HCEC 1CT (cell line): ENCODE data around the gene RAB31.
"Not testable (repeated sequence)": the region's sequence is repeated elsewhere in the genome, so short reads cannot be mapped to it uniquely, and the experiment has no call there.

ENCODE experiments used
- DNase-seq: peaks from one replicate; pipeline ENCODE4 v3.0.0-alpha.2; 2017

RAB31 gene

DNA sequence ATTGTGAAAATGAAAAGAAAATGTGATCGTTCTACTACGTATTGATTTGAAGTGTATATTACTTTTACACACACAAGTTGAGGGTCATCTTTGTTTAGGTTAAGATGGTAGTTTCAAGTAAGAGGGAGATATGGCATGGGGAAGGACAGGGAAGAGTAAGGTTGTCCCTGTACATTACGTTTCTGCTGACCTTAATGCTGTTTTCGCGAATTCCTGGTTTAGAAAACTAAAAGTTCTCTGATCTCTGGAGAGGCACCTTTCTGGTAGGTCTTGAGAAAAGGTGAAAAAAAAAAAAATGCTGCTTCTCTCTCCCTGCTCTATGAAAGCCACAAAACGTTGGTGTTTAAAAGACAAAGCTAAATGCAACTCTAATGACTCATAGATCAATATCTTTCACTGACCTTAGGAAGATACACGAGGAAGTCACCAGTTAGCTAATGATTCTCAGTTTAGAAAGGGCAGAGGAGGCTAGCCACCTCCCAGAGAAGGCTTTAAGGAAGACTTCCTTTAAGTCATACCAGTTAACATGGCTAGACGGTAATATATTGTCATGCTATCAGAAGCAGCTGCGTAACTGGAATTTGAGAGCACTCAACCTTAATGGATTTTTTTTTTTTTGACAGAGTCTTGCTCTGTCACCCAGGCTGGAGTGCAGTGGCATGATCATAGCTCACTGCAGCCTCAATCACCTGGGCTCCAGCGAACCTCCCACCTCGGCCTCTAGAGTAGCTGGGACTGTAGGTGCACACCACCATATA, 190.9 kb downstream of the RAB31 start:
- peak; percentile 30 for DNase-seq

DNA sequence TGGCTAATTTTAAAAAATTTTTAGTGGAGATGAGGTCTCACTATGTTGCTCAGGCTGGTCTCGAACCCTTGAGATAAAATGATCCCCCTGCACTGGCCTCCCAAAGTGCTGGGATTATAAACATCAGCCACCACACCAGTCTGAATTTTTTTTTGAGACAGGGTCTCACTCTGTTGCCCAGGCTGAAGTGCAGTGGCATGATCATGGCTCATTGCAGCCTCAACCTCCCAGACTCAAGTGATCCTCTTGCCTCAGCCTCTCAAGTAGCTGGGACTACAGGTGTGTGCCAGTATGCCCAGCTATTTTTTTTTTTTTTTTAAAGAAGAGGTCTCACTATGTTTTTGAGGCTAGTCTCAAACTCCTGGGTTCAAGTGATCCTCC, 191.4 kb downstream of the RAB31 start:
- DNase-seq = not testable (repeated sequence)

DNA sequence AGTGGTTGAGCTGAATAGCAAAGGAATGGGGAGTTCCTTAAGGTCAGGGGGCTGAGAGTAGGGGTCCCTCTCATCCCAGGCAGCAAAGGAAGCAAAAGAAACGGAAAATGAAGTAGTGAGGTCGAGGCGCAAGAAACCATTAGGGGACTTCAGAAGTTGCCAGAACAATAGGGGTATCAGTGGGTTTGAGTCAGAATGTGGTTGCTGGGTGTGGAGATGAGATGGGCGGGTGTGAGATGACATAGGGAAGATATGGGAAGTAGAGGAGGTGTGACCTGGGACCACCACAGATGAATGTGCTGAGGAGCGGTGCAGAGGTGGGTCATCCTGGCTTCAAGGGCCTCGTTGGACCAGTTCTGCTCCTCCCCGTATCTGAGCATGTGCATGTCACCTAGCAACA, 192.6 kb downstream of the RAB31 start:
- no peak for DNase-seq

DNA sequence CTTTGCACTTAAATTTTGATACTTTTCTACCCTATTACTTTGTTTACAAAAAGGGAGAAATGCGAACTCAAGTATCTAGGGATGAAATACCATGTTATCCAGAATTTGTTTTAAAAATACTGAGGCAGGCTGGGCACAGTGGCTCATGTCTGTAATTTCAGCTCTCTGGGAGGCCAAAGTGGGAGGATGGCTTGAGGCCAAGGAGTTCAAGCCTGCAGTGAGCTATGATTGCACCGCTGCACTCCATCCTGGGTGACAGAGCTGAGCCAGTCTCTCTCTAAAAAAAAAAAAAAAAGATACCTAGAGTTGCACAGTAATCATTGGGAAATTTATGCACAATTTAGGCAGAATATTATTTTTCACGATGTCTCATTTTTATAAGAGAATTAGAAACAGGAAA, 193.3 kb downstream of the RAB31 start:
- no peak for DNase-seq

DNA sequence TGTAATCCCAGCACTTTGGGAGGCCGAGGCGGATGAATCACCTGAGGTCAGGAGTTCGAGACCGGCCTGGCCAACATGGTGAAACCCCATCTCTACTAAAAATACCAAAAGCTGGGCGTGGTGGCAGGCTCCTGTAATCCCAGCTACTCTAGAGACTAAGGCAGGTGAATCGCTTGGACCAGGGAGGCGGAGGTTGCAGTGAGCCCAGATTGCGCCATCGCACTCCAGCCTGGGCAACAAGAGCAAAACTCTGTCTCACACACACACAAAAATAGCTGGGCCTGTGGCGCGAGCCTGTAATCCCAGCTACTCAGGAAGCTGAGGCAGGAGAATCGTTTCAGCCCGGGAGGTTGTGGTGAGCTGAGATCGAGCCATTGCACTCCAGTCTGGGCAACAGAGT, 194.2 kb downstream of the RAB31 start:
- DNase-seq = not testable (repeated sequence)

DNA sequence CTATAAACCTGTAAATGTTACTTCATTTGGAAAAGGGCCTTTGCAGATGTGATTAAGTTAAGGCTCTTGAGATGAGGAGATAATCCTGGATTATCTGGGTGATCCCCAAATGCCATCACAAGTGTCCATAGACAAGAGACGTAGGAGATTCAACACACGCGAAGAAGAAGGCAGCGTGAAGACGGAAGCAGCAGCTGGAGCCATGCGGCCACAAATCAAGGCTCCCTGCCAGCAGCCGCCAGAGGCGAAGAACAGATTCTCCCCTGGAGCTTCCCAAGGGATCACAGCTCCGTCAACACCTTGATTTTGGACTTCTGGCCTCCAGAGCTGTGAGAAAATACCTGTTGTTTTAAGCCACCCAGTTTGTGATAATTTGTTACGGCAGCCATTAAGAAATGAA, 194.7 kb downstream of the RAB31 start:
- no peak for DNase-seq

DNA sequence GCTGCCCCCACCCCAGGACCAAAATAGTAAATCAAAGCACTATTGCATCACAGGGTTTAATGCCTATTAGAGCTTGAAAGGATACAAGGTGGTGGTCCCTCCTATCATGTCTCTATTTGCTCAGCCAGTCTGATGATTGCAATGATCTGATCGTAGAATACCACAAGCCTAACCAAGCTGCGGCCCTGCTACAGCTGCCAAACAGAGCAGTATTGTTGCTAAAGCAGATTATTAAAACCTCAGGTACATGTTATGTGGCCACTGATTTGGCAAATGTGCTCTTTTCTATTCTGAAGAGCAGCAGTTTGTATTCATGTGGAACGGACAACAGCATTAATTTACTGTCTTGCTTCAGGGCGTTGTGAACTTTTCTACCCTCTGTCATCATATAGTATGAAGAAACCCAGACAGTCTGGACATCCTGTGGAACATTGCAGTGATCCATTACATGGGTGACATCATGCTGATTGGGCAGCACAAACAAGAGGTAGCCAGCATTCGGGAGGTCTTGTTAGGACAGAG, 197.4 kb downstream of the RAB31 start:
- DNase-seq = no peak

DNA sequence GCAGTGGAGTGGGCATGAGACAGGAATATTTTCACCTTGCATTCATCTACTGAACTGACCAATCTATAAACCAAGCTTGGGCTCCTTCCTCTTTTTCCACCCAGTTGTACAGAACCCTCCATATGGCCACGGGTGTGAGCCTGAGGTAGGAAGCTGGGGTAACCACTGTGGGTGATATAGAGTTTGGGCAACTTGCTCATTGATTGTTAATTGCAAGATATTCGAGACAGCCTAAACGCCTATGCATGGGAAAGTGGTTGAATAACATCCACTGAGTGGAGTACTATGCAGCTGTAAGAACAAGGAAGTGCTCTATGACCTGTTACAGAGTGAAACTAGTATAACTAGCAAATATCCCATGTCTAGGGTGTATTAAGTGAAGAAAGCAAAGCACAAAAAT, 198.4 kb downstream of the RAB31 start:
- DNase-seq = no peak

DNA sequence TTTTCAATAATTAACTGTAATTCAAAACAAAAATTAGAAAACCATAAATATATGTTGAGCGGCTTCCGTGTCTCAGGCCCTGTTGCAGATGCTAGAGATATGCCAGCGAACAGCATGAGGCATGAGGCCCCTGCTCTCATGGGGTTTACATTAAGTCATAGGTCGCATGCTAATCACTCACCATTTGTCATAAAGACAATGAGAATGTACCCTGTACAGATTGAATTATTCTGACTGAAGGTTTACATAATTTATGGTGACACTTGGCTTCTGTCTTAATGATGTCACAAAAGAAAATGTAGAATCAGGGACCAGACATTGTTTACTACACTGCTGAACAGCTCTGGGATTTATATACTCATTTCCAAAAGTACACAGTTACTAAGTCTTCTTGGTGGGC, 199.8 kb downstream of the RAB31 start:
- DNase-seq = no peak

DNA sequence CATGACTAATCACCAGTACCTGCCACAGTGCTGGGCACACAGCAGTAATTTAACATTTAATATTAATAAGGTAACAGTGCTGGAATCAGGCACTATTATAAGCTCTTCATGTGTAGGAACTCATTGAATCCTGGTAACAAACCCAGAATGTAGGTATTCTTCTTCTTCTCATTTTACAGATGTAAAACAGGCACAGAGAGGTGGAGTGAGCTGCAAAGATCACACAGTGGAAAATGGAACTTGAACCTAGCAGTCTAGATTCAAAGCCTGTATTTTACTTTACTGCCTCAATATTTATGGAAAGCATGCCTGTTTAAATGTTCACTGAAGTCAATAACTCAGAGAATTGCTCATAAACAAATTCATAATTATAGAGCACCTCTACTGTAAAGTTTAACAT, 202.0 kb downstream of the RAB31 start:
- no peak for DNase-seq

DNA sequence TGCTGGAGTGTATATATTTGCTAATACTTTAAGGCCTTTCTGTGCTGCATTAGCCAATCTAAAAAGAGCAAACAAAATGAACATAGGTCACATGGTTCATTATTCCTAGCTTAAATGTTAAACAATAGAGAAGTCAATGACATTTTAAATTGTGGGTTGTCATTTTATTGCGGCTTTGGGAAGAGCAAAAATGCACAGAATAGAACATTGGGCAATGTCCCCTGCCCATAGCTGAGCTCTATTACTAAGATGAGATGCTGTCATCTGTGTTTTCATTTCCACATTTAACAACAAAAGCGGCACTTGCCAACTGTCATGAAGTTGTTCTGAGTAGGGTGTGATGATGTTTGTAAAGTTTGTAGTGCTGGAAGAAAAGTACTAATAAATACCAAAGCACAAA, 202.6 kb downstream of the RAB31 start:
- no peak for DNase-seq

DNA sequence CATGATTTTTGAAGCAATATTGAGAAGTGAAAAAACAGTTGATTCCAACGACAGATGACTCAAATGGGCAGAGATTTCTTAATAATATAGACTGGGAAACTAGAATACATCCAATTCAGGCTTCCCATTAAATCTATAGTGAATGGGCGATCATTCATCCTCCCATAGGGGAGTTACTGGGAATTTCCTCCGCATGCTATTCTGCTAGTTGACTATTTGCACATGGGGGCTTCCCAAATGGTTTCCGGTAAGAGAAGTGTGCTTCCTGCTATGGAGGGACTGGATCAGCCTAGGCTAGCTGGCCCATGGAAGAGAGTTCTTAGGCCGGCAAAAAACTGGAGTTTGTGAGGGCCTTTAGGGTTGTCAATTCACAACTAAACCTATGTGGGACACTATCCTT, 203.1 kb downstream of the RAB31 start:
- no peak for DNase-seq
